SK-N-SH treated with all-trans-retinoic acid at 6 μM for 48 hours (cell line): ENCODE data around the gene BRI3.

Experiments
- ATAC-seq: fragments of 200-7000 bp; cut with Tn5 transposase; 3 replicates; pipeline ENCODE4 v1.9.1; 2020; ENCODE audit warnings: mild to moderate bottlenecking, moderate library complexity
- ARNTL ChIP-seq: fragments of 450-650 bp; formaldehyde crosslinking; IDR thresholded peaks from 2 replicates; pipeline ENCODE4 v1.5.0; 2020; ENCODE audit warnings: low read depth, mild to moderate bottlenecking, moderate library complexity, borderline replicate concordance
- CSDC2 ChIP-seq: fragments of 250-450 bp; sonication (Bioruptor Pico); IDR thresholded peaks from 2 replicates; pipeline ENCODE4 v1.5.0; 2020; ENCODE audit warnings: mild to moderate bottlenecking, moderate library complexity
- CSRNP3 ChIP-seq: fragments of 250-450 bp; sonication (Bioruptor Pico); IDR thresholded peaks from 2 replicates; pipeline ENCODE4 v1.5.1; 2021; ENCODE audit warnings: mild to moderate bottlenecking, moderate library complexity
- GLIS3 ChIP-seq: fragments of 250-450 bp; sonication (Bioruptor Pico); IDR thresholded peaks from 2 replicates; pipeline ENCODE4 v1.5.0; 2020; ENCODE audit warnings: mild to moderate bottlenecking, moderate library complexity
- ISL1 ChIP-seq: fragments of 250-450 bp; sonication (Bioruptor Pico); IDR thresholded peaks from 2 replicates; pipeline ENCODE4 v2.1.2; 2022; ENCODE audit warnings: mild to moderate bottlenecking, moderate library complexity
- OSR1 ChIP-seq: fragments of 250-450 bp; sonication (Bioruptor Pico); IDR thresholded peaks from 2 replicates; pipeline ENCODE4 v1.8.0; 2022; ENCODE audit warnings: moderate library complexity, mild to moderate bottlenecking, inconsistent platforms
- PPARA ChIP-seq: fragments of 250-450 bp; sonication (Bioruptor Pico); IDR thresholded peaks from 2 replicates; pipeline ENCODE4 v1.5.0; 2020; ENCODE audit warnings: mild to moderate bottlenecking, borderline replicate concordance
- RARB ChIP-seq: fragments of 250-450 bp; sonication (Bioruptor Pico); IDR thresholded peaks from 2 replicates; pipeline ENCODE4 v1.8.0; 2021; ENCODE audit warnings: mild to moderate bottlenecking, moderate library complexity
- SNAI2 ChIP-seq: fragments of 250-450 bp; sonication (Bioruptor Pico); IDR thresholded peaks from 2 replicates; pipeline ENCODE4 v1.5.0; 2020; ENCODE audit warnings: mild to moderate bottlenecking, moderate library complexity
- TCF4 ChIP-seq: fragments of 250-450 bp; sonication (Bioruptor Pico); IDR thresholded peaks from 2 replicates; pipeline ENCODE4 v1.8.0; 2021; ENCODE audit warnings: mild to moderate bottlenecking, moderate library complexity, borderline replicate concordance
- TOX ChIP-seq: fragments of 250-450 bp; sonication (Bioruptor Pico); IDR thresholded peaks from 2 replicates; pipeline ENCODE4 v1.8.0; 2021; ENCODE audit warnings: mild to moderate bottlenecking, moderate library complexity, borderline replicate concordance
- ZC3H10 ChIP-seq: fragments of 250-450 bp; sonication (Bioruptor Pico); IDR thresholded peaks from 2 replicates; pipeline ENCODE4 v1.5.1; 2021; ENCODE audit warnings: mild to moderate bottlenecking, moderate library complexity
- ZFP3 ChIP-seq: fragments of 250-450 bp; sonication (Bioruptor Pico); IDR thresholded peaks from 2 replicates; pipeline ENCODE4 v1.5.0; 2020; ENCODE audit warnings: mild to moderate bottlenecking, moderate library complexity
- ZFP30 ChIP-seq: fragments of 450-650 bp; formaldehyde crosslinking; IDR thresholded peaks from 2 replicates; pipeline ENCODE4 v1.5.0; 2022; ENCODE audit warnings: mild to moderate bottlenecking, moderate library complexity
- ZNF565 ChIP-seq: fragments of 450-650 bp; formaldehyde crosslinking; conservative IDR thresholded peaks from 2 replicates; pipeline ENCODE4 v1.5.0; 2020; ENCODE audit warnings: low read depth, mild to moderate bottlenecking, moderate library complexity
- ZNF70 ChIP-seq: fragments of 450-650 bp; formaldehyde crosslinking; IDR thresholded peaks from 2 replicates; pipeline ENCODE4 v1.5.0; 2020; ENCODE audit warnings: mild to moderate bottlenecking, moderate library complexity
- ZNF8 ChIP-seq: fragments of 450-650 bp; formaldehyde crosslinking; IDR thresholded peaks from 2 replicates; pipeline ENCODE4 v1.5.0; 2020; ENCODE audit warnings: mild to moderate bottlenecking, moderate library complexity
- TF ChIP-seq, protein P1 (sequence below): fragments of 250-450 bp; sonication (Bioruptor Pico); IDR thresholded peaks from 2 replicates; pipeline ENCODE4 v1.8.0; 2020; ENCODE audit warnings: mild to moderate bottlenecking, moderate library complexity, borderline replicate concordance
- TF ChIP-seq, protein P2 (sequence below): fragments of 250-450 bp; sonication (Bioruptor Pico); IDR thresholded peaks from 2 replicates; pipeline ENCODE4 v1.5.1; 2020; ENCODE audit warnings: low read depth, mild to moderate bottlenecking, moderate library complexity
- TF ChIP-seq, protein P3 (sequence below): fragments of 250-450 bp; sonication (Bioruptor Pico); IDR thresholded peaks from 2 replicates; pipeline ENCODE4 v1.8.0; 2021; ENCODE audit warnings: low read depth, mild to moderate bottlenecking, moderate library complexity, borderline replicate concordance
- TF ChIP-seq, protein P4 (sequence below): fragments of 250-450 bp; sonication (Bioruptor Pico); IDR thresholded peaks from 2 replicates; pipeline ENCODE4 v1.5.0; 2020; ENCODE audit warnings: mild to moderate bottlenecking, moderate library complexity

BRI3 gene

GRCh38 chr7:98334081-98334480 is 52.6 kb downstream of the BRI3 start:
- TF ChIP-seq GLIS3 (CRISPR knock-in tag) = no peak
- TF ChIP-seq SNAI2 = no peak
- TF ChIP-seq RARB (CRISPR knock-in tag) = no peak
- no peak for TF ChIP-seq ISL1 (CRISPR knock-in tag)
- peak; percentile 53; the same call in 1 of the 3 replicates for ATAC-seq

- ATAC-seq = no peak
Observed at GRCh38 chr7:98335411-98335977, 54.0 kb downstream of the BRI3 start.

GRCh38 chr7:98338441-98338840 is 57.0 kb downstream of the BRI3 start:
- no peak for ATAC-seq
- TF ChIP-seq, protein P1, sequence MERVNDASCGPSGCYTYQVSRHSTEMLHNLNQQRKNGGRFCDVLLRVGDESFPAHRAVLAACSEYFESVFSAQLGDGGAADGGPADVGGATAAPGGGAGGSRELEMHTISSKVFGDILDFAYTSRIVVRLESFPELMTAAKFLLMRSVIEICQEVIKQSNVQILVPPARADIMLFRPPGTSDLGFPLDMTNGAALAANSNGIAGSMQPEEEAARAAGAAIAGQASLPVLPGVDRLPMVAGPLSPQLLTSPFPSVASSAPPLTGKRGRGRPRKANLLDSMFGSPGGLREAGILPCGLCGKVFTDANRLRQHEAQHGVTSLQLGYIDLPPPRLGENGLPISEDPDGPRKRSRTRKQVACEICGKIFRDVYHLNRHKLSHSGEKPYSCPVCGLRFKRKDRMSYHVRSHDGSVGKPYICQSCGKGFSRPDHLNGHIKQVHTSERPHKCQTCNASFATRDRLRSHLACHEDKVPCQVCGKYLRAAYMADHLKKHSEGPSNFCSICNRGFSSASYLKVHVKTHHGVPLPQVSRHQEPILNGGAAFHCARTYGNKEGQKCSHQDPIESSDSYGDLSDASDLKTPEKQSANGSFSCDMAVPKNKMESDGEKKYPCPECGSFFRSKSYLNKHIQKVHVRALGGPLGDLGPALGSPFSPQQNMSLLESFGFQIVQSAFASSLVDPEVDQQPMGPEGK (CRISPR knock-in tag) = no peak
- TF ChIP-seq ZNF70 (no peak), TOX (CRISPR knock-in tag) (no peak), ZNF565 (CRISPR knock-in tag) (no peak), SNAI2 (no peak), ZFP30 (CRISPR knock-in tag) (no peak), PPARA (CRISPR knock-in tag) (no peak), ISL1 (CRISPR knock-in tag) (no peak), RARB (CRISPR knock-in tag) (no peak), ZNF8 (CRISPR knock-in tag) (no peak), ZC3H10 (CRISPR knock-in tag) (no peak), GLIS3 (CRISPR knock-in tag) (no peak), ARNTL (no peak)

More at GRCh38 chr7:98335411-98335977, 54.0 kb downstream of the BRI3 start:
- TF ChIP-seq ZNF565 (CRISPR knock-in tag) = no peak
- TF ChIP-seq, protein P1 (CRISPR knock-in tag) = no peak
- TF ChIP-seq CSDC2 (CRISPR knock-in tag) = no peak
- TF ChIP-seq CSRNP3 (CRISPR knock-in tag) = no peak
- no peak for TF ChIP-seq SNAI2
- TF ChIP-seq ZC3H10 (CRISPR knock-in tag) = no peak
- TF ChIP-seq, protein P2, sequence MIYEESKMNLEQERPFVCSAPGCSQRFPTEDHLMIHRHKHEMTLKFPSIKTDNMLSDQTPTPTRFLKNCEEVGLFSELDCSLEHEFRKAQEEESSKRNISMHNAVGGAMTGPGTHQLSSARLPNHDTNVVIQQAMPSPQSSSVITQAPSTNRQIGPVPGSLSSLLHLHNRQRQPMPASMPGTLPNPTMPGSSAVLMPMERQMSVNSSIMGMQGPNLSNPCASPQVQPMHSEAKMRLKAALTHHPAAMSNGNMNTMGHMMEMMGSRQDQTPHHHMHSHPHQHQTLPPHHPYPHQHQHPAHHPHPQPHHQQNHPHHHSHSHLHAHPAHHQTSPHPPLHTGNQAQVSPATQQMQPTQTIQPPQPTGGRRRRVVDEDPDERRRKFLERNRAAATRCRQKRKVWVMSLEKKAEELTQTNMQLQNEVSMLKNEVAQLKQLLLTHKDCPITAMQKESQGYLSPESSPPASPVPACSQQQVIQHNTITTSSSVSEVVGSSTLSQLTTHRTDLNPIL = no peak
- TF ChIP-seq, protein P3, sequence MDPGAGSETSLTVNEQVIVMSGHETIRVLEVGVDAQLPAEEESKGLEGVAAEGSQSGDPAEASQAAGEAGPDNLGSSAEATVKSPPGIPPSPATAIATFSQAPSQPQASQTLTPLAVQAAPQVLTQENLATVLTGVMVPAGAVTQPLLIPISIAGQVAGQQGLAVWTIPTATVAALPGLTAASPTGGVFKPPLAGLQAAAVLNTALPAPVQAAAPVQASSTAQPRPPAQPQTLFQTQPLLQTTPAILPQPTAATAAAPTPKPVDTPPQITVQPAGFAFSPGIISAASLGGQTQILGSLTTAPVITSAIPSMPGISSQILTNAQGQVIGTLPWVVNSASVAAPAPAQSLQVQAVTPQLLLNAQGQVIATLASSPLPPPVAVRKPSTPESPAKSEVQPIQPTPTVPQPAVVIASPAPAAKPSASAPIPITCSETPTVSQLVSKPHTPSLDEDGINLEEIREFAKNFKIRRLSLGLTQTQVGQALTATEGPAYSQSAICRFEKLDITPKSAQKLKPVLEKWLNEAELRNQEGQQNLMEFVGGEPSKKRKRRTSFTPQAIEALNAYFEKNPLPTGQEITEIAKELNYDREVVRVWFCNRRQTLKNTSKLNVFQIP (CRISPR knock-in tag) = no peak
- TF ChIP-seq TCF4 (CRISPR knock-in tag) = no peak
- TF ChIP-seq ZFP3 = no peak
- no peak for TF ChIP-seq RARB (CRISPR knock-in tag)
- TF ChIP-seq, protein P4, sequence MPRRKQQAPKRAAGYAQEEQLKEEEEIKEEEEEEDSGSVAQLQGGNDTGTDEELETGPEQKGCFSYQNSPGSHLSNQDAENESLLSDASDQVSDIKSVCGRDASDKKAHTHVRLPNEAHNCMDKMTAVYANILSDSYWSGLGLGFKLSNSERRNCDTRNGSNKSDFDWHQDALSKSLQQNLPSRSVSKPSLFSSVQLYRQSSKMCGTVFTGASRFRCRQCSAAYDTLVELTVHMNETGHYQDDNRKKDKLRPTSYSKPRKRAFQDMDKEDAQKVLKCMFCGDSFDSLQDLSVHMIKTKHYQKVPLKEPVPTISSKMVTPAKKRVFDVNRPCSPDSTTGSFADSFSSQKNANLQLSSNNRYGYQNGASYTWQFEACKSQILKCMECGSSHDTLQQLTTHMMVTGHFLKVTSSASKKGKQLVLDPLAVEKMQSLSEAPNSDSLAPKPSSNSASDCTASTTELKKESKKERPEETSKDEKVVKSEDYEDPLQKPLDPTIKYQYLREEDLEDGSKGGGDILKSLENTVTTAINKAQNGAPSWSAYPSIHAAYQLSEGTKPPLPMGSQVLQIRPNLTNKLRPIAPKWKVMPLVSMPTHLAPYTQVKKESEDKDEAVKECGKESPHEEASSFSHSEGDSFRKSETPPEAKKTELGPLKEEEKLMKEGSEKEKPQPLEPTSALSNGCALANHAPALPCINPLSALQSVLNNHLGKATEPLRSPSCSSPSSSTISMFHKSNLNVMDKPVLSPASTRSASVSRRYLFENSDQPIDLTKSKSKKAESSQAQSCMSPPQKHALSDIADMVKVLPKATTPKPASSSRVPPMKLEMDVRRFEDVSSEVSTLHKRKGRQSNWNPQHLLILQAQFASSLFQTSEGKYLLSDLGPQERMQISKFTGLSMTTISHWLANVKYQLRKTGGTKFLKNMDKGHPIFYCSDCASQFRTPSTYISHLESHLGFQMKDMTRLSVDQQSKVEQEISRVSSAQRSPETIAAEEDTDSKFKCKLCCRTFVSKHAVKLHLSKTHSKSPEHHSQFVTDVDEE = no peak
- no peak for TF ChIP-seq TOX (CRISPR knock-in tag)
- no peak for TF ChIP-seq GLIS3 (CRISPR knock-in tag)
- no peak for TF ChIP-seq ZFP30 (CRISPR knock-in tag)
- TF ChIP-seq OSR1 (CRISPR knock-in tag) = no peak
- TF ChIP-seq ARNTL = no peak
- TF ChIP-seq, all 23 proteins: peak for 0
